ENCODE results near the gene MAP2.

The MAP2 gene

DNA sequence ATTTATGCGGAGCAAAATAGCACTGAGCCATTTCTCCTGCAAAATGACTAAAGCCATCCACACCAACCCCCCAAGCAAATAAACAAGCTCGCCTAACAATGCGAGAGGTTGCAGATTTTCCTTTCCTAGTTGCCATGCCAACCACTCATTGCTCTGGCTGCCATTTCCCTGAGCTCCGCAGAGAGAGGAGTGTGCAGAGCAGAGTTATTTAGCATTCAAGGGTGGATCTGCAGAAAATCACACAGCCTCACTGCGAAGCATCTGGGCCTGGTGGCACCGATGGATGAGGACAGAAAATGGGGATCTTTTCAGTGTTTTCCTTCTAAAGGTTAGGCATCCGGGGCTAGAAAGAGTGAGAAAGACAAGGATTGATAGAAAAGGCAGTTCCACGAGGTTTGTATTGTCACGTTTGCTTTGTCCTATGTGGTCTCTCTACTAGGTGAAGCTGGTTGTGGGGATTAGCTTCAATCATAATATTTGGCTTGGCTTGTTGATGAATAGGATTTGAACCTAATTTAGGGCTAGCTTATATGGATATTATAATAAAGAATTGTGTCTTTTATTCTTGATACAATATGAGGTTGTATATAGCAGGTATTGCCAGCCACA, 237.5 kb downstream of the MAP2 start:
- DNase-seq (ENCODE audit: low read depth) = no peak

DNA sequence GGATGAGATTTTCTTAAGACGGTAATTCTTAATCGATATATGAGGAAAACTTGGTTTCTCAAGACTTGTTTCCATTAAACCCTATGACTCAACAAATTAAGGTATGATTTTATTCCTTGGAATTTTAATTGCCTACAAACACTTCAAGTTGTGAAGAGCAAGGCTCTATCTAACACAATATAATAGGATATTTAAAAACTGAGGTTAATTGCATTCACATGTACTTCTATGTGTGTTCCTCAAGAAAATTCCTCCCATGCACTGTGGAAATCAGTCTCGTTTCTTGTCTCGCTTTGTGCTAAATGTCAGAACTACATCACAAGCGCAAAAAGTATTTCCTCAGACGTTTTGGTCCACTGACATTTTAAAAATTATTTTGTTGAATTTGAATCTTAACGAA, 238.2 kb downstream of the MAP2 start:
- DNase-seq (ENCODE audit: low read depth) = no peak

DNA sequence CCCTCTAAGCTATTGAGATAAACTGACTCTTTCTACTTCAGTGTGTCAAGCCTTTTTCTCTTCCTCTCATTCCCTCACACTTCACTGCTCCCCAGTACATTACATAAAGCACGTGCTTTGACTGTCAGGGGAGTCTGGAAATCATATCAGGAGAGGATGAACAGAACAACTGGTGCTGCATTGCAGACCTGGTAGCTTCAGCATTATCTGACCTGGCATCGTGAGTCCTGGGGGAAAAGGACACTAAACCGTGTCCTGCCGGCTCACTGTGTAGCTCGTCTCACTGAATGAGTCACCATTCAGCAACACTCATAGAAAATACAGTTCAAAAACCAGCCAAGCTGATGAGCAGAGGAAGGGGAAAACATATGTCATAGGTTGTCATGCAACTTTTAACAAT, 239.3 kb downstream of the MAP2 start:
- DNase-seq (ENCODE audit: low read depth) = no peak

DNA sequence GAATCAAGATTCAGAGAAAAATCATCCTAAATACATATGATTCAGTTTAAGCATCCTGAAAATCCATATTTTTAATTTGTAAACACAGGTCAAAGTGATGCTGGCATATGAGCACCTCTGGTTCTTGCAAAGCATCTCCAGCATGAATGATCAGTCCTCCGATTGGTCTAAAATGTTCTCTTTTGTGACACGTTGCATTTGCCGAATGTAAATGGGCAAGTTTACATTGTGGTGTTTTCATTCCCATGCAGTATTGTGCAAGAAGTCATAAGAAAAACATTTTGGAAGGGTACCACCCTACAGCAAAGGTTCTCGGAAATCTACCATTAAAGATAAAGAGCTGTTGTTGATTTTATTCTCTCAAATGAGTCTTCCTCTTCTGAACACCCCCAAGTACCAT, 239.8 kb downstream of the MAP2 start:
- no peak for DNase-seq (ENCODE audit: low read depth)

DNA sequence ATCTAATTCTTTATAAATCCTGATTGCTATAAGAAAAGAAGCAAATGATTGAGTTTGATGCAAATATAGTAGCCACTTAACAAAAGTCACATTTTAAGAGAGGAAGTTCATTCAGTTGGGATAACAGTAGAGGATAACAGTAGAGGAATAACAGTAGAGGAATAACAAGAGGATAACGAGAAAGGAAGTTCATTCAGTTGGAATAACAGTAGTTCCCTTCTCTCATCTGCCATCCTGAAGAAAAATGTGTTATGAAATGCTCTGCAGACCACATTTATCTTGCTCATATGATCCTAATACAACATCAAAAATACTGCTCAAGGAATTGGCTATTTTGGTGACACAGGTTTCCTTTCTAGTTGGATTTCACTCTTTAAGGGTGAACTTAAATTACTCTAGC, 242.4 kb downstream of the MAP2 start:
- no peak for DNase-seq (ENCODE audit: low read depth)

- DNase-seq (ENCODE audit: low read depth) = no peak
These were observed 247.3 kb downstream of the MAP2 start for GRCh38 chr2:209671020-209671680.

DNA sequence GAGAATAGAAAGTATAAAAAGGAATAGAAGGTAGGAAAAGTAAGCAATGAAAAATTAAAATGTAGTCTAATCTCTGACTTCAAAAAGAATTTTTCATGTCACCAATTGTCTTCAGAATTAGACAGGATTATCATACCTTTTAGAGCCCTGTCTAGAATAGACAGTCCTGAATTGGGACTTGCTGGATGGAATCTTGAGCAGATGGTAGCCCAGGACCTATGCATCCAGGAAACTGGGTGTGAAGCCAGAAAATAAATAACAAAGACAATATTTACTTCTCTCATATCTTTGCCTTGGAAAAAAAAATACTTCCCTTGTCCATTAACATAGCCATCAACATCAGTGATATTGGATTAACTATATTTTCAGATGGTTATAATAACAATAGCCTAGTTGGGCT, 250.0 kb downstream of the MAP2 start:
- no peak for DNase-seq (ENCODE audit: low read depth)

GRCh38 chr2:209680596-209680995, 256.7 kb downstream of the MAP2 start:
- DNase-seq (ENCODE audit: low read depth) = no peak

DNA sequence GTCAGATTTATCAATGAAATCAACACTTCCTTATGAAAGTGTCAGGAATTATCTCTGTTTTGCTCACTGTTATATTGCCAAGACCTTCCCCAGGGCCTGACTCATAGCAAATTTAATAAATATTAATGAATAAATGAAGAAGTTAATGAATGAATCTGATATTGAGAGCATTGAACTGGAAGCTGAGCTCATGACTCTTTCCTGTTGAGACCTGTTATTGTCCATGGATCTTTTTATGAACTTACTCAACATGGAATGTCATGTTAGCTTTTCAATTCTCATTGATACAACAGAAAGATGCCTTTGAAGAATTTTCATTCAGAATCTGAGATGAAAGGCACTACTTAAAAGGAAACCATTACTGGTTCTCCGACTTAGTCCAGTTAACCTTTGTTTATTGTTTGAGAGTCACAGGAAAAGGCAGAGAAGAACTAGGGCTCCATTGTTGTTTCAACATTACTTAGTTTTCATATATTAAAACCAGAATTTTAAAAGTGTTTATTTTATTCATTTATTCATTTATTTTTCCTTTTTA, 257.4 kb downstream of the MAP2 start:
- no peak for DNase-seq (ENCODE audit: low read depth)

DNA sequence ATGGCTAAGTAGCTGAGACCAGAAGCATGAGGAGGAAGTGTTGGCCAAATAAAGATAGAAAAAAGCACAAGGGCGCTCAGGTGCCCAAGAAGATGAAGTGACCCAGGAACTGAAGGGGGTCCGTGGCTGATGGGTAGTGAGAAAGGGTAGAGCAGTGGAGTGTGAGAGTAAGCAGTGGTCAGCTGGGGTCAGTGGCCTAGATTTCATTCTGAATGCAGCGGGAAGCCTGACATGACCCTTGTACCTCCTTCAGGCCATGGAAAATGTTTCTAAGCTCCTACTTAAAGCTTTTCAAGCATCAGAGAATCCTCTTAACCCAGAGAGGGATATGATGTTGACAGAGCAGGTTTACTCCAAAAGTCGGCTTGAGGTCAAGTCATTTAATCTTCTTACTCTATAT, 258.8 kb downstream of the MAP2 start:
- DNase-seq (ENCODE audit: low read depth) = no peak

DNA sequence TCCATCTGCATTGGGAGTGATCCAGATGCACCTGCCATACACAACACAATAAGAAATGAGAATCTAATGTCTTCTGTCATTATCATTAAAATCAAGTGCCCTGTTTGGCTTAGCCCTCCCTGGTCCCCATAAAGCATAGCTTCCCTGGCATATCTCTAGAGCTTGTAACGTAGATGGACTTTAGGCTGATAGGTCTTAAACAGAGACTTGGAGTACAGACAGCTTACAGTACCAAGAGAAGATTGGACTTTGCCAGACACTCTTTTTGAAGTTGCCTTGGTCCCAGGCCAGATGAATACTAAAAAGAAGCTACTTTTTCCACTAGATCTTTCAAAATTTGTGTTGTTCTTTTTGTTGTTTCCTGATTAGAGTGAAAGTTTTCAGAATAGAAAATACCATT, 261.5 kb downstream of the MAP2 start:
- DNase-seq (ENCODE audit: low read depth) = no peak

DNA sequence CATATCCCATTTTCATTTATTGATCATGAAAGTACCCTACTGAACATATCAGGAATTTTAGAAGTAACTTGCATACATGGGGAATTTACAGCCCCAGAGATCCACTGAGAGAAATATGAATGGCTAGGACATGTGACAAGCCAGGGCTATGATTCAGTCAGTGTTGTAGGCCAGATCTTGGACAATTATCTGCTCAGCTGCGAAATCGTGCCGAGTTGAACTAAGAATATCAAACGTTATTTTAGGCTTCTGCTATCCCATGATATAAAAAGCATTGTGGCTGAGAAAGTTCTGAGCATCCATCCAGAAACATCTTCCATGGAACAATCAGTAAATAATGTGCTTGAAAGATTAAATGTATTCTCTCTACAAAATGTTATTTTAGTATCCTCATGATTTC, 262.1 kb downstream of the MAP2 start:
- no peak for DNase-seq (ENCODE audit: low read depth)

- DNase-seq (ENCODE audit: low read depth) = no peak
These were observed 262.6 kb downstream of the MAP2 start for GRCh38 chr2:209686448-209686847.

DNA sequence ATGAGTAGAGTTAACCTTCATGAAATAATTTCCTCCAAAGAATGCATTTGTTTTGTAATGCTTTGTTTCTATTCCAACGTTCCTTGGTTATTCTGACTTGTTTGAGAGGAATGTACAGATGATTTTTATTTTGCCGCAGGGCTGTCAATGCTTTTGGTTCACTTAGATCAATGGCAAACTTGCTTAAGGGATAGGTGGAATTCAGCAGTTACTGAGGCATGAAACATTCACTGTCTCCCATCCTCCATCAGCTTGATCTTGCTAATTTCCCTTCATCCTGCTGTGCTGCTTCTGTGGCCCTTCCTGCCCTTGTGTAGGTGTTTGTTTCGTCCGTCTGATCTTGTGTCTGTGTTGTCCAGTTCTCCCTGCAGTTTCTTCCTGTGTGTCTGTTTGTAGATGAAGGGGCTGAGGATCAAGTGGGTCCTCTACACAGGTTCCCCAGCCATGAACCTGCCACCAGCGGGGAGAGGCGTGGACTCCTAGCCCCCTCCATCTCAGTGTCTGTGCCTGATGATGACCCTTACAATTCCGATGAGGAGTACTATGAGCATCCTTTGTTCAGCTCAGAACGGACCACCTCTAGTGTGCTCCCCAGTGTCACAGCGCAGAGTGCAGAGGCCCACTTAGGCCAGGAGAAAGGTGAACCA, 263.6 kb downstream of the MAP2 start:
- no peak for DNase-seq (ENCODE audit: low read depth)

DNA sequence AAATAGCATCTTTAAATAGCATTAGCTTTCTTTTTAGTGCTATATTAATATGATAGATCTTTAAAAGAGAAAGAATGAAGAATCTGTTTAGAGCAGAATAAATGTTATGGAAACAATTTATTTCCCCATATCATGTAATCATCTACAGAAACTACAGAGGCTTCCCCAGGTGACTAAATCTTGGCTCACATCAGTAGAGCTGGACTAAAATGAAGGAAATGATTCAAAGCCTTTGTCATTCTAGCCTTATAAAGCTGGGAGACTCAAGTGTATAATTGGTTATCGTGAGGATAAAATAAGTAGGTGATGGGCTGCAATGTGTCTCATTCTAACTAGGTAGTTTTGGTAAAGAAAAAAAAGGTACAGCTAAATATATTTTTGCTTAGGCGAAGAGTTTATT, 264.5 kb downstream of the MAP2 start:
- DNase-seq (ENCODE audit: low read depth) = no peak

- no peak for DNase-seq (ENCODE audit: low read depth)
These were observed 266.3 kb downstream of the MAP2 start for GRCh38 chr2:209690029-209690754.

DNA sequence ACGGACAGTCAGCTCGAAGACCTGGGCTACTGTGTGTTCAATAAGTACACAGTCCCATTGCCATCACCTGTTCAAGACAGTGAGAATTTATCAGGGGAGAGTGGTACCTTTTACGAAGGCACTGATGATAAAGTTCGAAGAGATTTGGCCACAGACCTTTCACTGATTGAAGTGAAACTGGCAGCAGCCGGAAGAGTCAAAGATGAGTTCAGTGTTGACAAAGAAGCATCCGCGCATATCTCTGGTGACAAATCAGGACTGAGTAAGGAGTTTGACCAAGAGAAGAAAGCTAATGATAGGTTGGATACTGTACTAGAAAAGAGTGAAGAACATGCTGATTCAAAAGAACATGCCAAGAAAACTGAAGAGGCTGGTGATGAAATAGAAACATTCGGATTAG, 270.9 kb downstream of the MAP2 start:
- DNase-seq (ENCODE audit: low read depth) = no peak

- no peak for DNase-seq (ENCODE audit: low read depth)
These were observed 273.2 kb downstream of the MAP2 start for GRCh38 chr2:209696836-209697711.

GRCh38 chr2:209702775-209703174, 278.9 kb downstream of the MAP2 start:
- no peak for DNase-seq (ENCODE audit: low read depth)

GRCh38 chr2:209713219-209713618, 289.4 kb downstream of the MAP2 start:
- DNase-seq (ENCODE audit: low read depth) = no peak

DNA sequence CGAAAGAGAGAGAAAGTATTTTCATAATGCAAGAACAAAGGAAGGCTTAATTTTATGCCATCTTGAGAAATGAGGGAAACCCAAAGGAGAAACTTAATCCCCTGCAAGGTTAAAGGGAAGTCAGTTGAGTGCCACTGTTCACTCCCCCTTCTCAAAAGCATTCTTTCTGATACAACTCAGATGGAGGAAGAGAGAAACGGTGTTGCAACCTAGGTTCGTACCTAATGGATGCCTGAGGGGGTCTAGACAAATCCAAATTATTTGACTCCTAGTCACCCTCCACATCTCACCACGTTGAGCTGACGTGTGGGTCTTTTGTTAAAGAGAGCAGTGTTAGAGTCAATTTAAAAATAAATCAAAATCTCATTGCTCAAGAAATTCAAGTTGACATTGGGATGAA, 295.2 kb downstream of the MAP2 start:
- DNase-seq (ENCODE audit: low read depth) = no peak

- no peak for DNase-seq (ENCODE audit: low read depth)
These were observed 297.6 kb downstream of the MAP2 start for GRCh38 chr2:209721497-209721896.
